ENCODE results near the gene ABCC2.

- no peak for TF ChIP-seq FOXM1 (IDR thresholded peaks at IDR 0.05; ENCODE audit: borderline replicate concordance, low read depth)
- TF ChIP-seq, protein P1, sequence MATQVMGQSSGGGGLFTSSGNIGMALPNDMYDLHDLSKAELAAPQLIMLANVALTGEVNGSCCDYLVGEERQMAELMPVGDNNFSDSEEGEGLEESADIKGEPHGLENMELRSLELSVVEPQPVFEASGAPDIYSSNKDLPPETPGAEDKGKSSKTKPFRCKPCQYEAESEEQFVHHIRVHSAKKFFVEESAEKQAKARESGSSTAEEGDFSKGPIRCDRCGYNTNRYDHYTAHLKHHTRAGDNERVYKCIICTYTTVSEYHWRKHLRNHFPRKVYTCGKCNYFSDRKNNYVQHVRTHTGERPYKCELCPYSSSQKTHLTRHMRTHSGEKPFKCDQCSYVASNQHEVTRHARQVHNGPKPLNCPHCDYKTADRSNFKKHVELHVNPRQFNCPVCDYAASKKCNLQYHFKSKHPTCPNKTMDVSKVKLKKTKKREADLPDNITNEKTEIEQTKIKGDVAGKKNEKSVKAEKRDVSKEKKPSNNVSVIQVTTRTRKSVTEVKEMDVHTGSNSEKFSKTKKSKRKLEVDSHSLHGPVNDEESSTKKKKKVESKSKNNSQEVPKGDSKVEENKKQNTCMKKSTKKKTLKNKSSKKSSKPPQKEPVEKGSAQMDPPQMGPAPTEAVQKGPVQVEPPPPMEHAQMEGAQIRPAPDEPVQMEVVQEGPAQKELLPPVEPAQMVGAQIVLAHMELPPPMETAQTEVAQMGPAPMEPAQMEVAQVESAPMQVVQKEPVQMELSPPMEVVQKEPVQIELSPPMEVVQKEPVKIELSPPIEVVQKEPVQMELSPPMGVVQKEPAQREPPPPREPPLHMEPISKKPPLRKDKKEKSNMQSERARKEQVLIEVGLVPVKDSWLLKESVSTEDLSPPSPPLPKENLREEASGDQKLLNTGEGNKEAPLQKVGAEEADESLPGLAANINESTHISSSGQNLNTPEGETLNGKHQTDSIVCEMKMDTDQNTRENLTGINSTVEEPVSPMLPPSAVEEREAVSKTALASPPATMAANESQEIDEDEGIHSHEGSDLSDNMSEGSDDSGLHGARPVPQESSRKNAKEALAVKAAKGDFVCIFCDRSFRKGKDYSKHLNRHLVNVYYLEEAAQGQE (IDR thresholded peaks at IDR 0.05; ENCODE audit: low read depth): no peak
- no peak for TF ChIP-seq MAX (IDR thresholded peaks at IDR 0.05)
- TF ChIP-seq CREB1 (IDR thresholded peaks at IDR 0.05; ENCODE audit: low read depth): no peak
- TF ChIP-seq RAD21 (IDR thresholded peaks at IDR 0.05; ENCODE audit: low read depth): no peak
- no peak for TF ChIP-seq ZBTB7A (IDR thresholded peaks at IDR 0.05; ENCODE audit: low read depth)
- TF ChIP-seq CEBPB (IDR thresholded peaks at IDR 0.05): no peak
Measured at GRCh38 chr10:99740933-99741559, 41.4 kb upstream of the ABCC2 start.
